K562 (cell line): Measurements from ENCODE around the gene SMG1.

Experiments used
- CHCHD3 ChIP-seq: fragments of 250-450 bp; sonication (Bioruptor Pico); IDR thresholded peaks from 2 replicates; pipeline ENCODE4 v2.1.2; 2022; ENCODE audit warnings: mild to moderate bottlenecking
- CTCF ChIP-seq, 3 experiments: IDR thresholded peaks in 2 of 3; conservative IDR thresholded peaks in 1 of 3; 2 replicates each; pipeline ENCODE4 v1.5.1; 2011 to 2012; ENCODE audit warnings: low read length in 3 of 3, mild to moderate bottlenecking in 3 of 3, control low read depth in 2 of 3, improper control_type of control experiment in 1 of 3, inconsistent platforms in 1 of 3, low read depth in 1 of 3, mixed read lengths in 1 of 3, moderate library complexity in 1 of 3; ENCODE audit not compliant: insufficient read depth in 2 of 3

- TF ChIP-seq CHCHD3 (CRISPR knock-in tag) = no peak
- TF ChIP-seq CTCF (IDR thresholded peaks at IDR 0.05 in 2 of 3, conservative IDR thresholded peaks at IDR 0.05 in 1 of 3; ENCODE audit: insufficient read depth in 2 of 3, low read depth in 1 of 3, low read length in 3 of 3) = no peak
Observed at GRCh38 chr16:18800775-18801144, 125.4 kb downstream of the SMG1 start.
